HG03565 (cell line): ENCODE data around the gene CCNF.
"Not testable (repeated sequence)": the region's sequence is repeated elsewhere in the genome, so short reads cannot be mapped to it uniquely, and the experiment has no call there.

ENCODE experiments used
- ATAC-seq: cut with Tn5 transposase; IDR thresholded peaks from one replicate; pipeline ENCODE4 v1.9.1; 2021; ENCODE audit warnings: mild to moderate bottlenecking, moderate library complexity; ENCODE audit not compliant: unreplicated experiment

CCNF gene

DNA sequence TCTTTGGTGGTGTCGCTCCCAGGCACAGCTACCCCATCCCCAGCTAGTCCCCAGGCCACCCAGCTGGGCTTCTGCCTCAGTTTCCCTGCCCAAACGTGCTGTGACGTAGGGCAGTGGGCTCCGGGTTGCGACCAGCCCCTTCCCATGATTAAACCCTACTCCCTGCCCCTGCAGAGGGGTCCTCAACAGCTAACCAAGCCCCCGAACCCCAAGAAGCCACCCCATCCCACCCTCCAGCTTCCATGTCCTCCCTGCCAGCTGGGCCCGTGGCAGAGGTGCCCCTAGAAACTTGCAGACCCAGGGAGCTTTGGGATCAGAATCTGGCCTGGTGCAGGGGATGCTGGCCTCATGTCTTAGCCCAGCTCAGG, 41.0 kb downstream of the CCNF start:
- no peak for ATAC-seq

GRCh38 chr16:2470603-2471015, 41.4 kb downstream of the CCNF start:
- no peak for ATAC-seq

GRCh38 chr16:2471016-2471652, 41.9 kb downstream of the CCNF start, which contains the start of gene NTN3:
Gene NTN3 (plus strand): TSS chr16:2471297. CDS start chr16:2471702, 405 bp downstream.
- ATAC-seq = no peak

GRCh38 chr16:2471653-2472487, 42.6 kb downstream of the CCNF start:
- ATAC-seq = no peak

- ATAC-seq = no peak
These were observed 43.2 kb downstream of the CCNF start for GRCh38 chr16:2472488-2472864.

- ATAC-seq = no peak
These were observed 43.7 kb downstream of the CCNF start for GRCh38 chr16:2472885-2473445.

GRCh38 chr16:2473446-2473926, 44.2 kb downstream of the CCNF start:
- ATAC-seq = no peak

DNA sequence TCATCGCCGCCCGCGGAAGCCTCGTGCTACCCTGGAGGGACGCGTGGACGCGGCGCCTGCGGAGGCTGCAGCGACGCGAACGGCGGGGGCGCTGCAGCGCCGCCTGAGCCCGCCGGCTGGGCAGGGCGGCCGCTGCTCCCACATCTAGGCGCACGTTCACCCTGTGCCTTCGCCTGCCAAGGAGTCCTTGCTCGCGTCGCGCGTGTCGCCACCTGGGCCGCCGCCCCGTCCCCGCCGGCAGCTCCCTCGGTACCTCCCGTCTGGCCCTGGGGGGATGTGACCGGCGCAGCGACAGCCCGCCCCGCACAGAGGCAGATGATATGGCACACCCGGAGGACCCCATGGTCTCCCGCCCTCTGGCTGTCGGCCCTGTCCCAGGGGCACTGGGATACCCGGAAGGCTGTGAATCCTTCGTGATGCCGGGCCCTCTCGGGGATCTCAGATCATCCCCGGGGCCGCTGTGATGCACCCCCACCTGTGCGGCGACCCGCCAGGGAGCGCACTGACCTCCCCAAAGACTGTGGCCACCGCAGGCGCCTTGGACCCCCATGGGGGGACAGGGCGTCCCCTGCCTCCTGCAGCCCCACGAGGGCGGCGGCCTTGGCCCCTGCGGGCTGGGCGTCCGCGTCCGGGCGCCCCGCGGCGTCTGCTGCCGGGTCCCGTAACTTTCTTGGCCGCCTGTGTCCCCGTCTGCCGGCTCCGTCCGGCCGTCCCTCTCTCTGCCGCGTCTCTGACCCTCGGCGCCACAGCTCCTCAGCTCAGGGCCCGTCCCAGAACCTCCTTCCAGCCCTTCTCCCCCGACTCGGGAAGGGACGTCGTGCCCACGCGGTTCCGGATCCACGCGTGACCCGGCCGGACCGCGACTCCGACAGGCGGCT, 45.0 kb downstream of the CCNF start:
- peak; percentile 17 for ATAC-seq

DNA sequence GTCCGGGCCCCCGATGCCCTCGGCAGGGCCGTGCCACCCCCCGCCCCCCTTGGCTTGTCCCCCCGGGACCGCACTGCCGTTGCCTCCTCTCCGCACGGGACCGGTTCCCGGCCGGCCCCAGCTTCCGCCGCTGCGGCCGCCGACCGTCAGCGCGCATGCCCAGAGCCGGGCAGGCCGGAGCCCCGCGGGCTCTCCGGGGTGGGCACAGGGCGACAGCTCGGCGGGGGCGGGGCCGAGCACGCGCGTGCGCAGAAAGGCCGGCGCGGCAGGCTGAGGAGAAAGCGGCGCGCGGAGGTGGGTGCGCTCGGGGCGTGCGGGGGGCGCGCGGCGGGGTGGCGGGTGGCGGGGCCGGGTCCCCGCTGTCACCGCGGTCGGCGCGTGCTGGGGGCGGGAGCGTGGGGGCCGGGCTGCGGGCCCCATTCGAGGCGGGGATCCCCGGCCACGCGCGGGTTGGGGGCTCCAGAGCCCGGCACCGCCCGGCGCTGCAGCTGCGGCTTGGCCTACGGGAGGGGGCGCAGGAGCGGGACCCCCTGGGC, 45.7 kb downstream of the CCNF start, which contains the start of gene TBC1D24:
TBC1D24 (plus strand) TSS at position 251 of the 536 bp plus-strand sequence. CDS start 21,022 bp downstream, outside the sequence.
- ATAC-seq = peak; percentile 39

DNA sequence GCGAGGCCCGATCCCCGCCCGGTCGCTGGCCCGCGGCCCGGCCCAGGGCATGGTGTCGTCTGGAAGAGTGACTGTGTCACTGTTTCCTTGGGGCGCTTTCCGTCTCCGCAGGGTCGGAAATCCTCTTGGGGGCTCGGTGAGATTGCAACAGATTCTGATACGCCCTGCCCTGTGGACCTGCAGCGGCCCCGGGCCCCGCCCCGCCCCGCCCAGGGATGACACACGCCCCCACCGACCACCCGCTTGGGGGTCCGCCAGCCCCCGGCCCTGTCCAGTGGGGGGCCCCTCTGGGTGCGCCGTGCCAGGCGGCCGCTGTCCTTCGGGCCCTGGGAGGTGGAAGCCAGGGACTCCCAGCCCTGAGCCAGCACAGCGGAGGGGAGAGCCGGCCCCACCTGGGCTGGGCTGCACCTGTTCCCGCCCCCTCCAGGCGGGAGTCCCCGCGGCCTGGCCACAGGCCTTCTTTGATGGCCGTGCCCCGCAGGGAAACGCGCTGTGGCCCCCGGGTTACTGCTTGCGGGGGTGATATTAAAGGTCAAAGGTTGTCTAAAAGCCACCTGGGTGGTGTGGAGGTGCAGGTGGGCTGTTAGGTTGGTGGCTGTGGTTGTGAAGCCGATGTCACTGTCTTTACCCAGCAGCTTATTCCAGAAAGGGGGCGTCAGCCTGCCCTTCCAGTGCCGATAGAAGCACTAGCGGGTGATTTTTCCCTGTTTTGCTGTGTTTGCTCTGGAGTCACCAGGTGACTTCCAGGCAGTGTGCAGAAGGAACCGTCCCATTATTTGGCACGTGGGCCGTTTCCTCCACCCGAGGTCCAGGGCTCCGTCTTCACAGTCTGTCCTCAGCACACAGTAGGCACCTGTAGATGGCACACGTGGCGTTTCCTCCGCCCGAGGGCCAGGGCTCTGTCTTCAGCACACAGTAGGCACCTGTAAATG, 46.4 kb downstream of the CCNF start:
- no peak for ATAC-seq

DNA sequence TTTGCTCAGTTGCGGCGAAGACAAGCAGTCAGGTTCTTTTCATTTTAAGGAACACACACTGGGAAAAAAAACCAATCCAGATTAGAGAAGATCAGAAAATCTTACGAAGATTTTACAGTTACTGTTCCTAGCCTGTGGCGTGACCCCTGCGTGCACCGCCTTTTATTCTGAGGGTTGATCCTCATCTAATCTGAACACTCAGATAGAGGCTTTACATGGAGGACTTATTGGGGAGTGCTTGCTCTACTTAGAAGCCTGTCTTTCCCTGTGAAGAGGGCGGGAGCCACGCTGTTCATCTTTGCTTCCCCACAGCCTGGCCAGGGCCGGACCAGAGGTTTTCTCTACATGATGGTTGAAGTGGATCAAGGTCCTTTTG, 47.1 kb downstream of the CCNF start:
- ATAC-seq = no peak

DNA sequence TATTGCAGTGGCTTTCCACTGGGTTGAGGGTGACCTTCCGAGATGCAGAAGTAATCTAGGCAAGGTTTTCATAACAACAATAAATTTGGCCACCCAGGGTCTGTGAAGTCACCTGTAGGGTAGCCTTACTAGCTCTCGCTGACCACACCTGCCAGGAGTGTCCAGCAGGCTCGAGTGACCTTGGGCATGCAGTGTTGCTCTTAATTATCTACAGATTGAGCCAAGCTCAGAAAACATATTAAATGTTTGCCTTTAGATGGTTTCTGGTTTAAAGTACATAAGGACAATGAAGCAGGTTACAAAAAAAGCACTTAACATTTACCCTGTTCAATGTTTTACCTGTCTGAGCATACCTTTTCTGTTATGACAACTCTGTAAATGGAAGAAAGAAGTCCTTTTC, 47.5 kb downstream of the CCNF start:
- no peak for ATAC-seq

DNA sequence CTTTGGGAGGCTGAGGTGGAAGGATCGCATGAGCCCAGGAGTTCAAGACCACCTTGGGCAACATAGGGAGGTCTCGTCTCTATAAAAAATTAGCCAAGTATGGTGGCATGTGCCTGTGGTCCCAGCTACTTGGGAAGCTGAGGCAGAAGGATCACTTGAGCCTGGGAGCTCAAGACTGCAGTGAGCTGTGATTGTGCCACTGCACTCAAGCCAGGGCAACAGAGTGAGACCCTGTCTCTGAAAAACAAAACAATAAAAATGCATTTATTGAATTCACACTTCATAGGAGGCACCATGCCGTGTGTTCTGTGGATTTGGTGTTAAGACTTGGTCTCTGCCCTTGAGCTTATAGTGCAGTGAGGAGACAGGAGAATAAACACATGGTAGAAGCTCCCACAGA, 48.1 kb downstream of the CCNF start:
- ATAC-seq = no peak

DNA sequence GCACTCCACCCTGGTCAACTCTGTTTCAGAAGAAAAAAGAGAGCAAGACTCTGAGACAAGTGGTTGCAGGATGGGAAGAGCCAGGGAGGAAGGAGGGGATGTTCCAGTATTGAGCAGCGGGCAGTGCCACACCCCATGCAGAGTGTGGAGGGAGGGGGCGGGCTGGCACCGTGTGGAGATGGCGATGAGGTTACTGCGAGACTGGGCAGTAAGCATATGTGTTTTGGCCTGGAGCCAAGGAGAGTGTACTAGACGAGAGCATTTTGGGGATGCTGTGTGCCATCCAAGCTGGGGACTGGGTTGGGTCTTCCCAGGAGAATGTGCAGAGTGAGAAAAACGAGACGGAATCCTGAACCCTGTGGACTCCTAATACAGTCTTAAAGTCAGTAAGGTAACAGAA, 49.0 kb downstream of the CCNF start:
- ATAC-seq = no peak

- ATAC-seq = not testable (repeated sequence)
These were observed 50.7 kb downstream of the CCNF start for GRCh38 chr16:2479996-2480395.

GRCh38 chr16:2480948-2481347, 51.7 kb downstream of the CCNF start:
- ATAC-seq = no peak

DNA sequence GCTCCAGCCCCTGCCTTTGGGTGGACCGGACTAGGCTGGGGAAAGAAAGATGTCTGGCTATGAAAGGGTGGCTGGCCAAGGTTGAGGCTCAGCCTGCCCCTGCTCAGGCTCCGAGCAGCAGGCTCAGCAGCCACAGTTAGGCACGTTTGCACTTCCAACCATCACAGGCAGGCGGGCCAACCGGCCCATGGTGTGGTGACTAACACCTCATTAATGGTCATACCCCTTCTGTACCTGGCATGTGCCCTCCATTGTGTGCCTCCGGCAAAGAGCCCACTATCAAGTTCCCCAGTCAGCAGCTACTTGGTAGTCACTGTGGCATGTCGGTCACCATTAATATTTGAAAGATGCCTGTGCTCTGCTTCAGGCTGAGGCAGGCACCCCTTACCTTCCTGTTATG, 52.4 kb downstream of the CCNF start:
- no peak for ATAC-seq

DNA sequence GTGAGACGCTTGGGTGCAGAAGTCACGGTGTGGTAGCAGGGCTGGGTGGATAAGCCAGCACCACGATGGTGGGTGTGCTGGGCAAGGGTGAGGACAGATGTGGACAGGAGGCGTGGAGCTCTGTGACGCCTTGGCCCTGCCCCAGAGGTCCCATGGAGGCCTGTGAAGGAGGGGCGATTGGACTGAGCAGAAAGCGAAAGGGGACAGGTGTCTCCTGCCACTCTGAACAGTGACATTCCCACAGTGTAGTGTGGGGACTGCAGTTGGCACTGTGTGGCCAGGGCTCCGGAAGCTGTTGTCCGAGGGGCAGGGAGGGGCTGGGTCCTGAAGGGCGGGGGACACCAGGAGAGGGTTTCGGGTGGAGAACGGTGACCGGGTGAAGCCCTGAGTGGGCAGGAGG, 53.0 kb downstream of the CCNF start:
- ATAC-seq = no peak

DNA sequence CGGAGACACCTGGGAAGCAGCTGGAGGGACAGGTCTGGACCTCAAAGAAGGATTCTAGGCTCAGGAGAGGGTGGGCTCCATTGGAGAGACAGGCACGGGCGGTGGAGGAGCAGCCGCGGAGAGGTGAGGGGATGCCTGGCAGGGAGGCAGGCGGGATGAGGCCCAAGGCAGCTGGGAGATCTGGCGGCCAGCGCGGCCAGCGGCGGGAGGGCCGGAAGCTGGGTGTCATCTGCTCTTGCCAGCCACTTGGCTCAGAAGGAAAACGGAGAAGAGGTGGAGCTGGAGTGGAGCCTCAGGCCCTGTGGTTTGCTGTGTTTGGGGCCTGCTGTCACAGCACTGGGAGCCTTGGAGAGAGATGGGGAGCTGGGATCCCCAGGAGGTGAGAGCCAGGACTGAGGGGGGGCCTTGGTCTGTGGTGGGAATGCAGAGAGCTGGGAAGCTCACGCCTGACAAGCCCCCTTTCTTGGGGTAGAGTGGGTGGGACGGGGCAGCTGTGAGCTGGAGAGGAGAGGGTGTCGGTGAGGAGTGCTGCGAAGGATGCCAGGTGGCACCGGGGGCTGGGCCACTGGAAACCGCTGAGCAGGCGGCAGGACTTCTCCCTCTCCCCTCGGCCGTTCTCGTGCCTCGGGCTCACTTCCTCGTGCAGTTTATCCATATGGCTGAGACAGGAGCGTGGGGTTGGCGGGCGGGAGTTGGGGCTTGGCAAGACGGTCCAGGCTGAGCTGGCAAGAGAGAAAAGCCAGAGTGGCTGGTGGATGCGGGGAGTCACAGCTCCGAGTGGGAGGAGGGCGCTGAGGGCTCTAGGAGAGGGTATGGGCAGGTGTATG, 53.7 kb downstream of the CCNF start:
- no peak for ATAC-seq
